SK-N-SH treated with all-trans-retinoic acid at 6 μM for 48 hours (cell line): ENCODE measurements around the gene TRPV4.

Experiments used
- ARNTL ChIP-seq: fragments of 450-650 bp; formaldehyde crosslinking; IDR thresholded peaks from 2 replicates; pipeline ENCODE4 v1.5.0; 2020; ENCODE audit warnings: low read depth, mild to moderate bottlenecking, moderate library complexity, borderline replicate concordance
- GLIS3 ChIP-seq: fragments of 250-450 bp; sonication (Bioruptor Pico); IDR thresholded peaks from 2 replicates; pipeline ENCODE4 v1.5.0; 2020; ENCODE audit warnings: mild to moderate bottlenecking, moderate library complexity
- ISL1 ChIP-seq: fragments of 250-450 bp; sonication (Bioruptor Pico); IDR thresholded peaks from 2 replicates; pipeline ENCODE4 v2.1.2; 2022; ENCODE audit warnings: mild to moderate bottlenecking, moderate library complexity
- RARB ChIP-seq: fragments of 250-450 bp; sonication (Bioruptor Pico); IDR thresholded peaks from 2 replicates; pipeline ENCODE4 v1.8.0; 2021; ENCODE audit warnings: mild to moderate bottlenecking, moderate library complexity
- TCF4 ChIP-seq: fragments of 250-450 bp; sonication (Bioruptor Pico); IDR thresholded peaks from 2 replicates; pipeline ENCODE4 v1.8.0; 2021; ENCODE audit warnings: mild to moderate bottlenecking, moderate library complexity, borderline replicate concordance
- ZFP3 ChIP-seq: fragments of 250-450 bp; sonication (Bioruptor Pico); IDR thresholded peaks from 2 replicates; pipeline ENCODE4 v1.5.0; 2020; ENCODE audit warnings: mild to moderate bottlenecking, moderate library complexity
- ZFP30 ChIP-seq: fragments of 450-650 bp; formaldehyde crosslinking; IDR thresholded peaks from 2 replicates; pipeline ENCODE4 v1.5.0; 2022; ENCODE audit warnings: mild to moderate bottlenecking, moderate library complexity
- ZNF565 ChIP-seq: fragments of 450-650 bp; formaldehyde crosslinking; conservative IDR thresholded peaks from 2 replicates; pipeline ENCODE4 v1.5.0; 2020; ENCODE audit warnings: low read depth, mild to moderate bottlenecking, moderate library complexity
- TF ChIP-seq, protein P1 (sequence below): fragments of 250-450 bp; sonication (Bioruptor Pico); IDR thresholded peaks from 2 replicates; pipeline ENCODE4 v1.8.0; 2020; ENCODE audit warnings: mild to moderate bottlenecking, moderate library complexity, borderline replicate concordance
- TF ChIP-seq, protein P2 (sequence below): fragments of 250-450 bp; sonication (Bioruptor Pico); IDR thresholded peaks from 2 replicates; pipeline ENCODE4 v1.5.1; 2020; ENCODE audit warnings: low read depth, mild to moderate bottlenecking, moderate library complexity

DNA sequence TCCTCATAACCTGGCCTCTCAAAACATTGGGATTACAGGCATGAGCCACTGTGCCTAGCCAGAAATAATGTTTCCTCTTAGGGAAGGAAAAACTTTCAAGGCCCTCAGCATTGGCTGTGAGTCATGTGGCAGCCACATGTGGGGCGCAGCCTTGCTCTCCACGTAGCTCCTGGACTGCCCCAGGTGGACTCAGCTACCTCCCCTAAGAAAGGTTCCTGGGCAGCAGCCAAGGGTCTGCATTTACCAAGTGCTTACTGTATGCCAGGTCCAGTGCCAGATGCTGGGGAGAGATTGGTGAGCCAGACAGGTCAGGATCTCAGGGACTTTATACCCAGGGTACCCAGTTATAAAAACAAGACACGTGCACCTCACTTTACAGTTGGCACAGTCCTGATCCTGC, 3.7 kb upstream of the TRPV4 start:
- TF ChIP-seq TCF4 (CRISPR knock-in tag) (no peak), ZFP3 (CRISPR knock-in tag) (no peak), ZNF565 (CRISPR knock-in tag) (no peak), RARB (CRISPR knock-in tag) (no peak), GLIS3 (CRISPR knock-in tag) (no peak), ZFP30 (CRISPR knock-in tag) (no peak), ARNTL (CRISPR knock-in tag) (no peak), ISL1 (CRISPR knock-in tag) (no peak)
- TF ChIP-seq, protein P1, sequence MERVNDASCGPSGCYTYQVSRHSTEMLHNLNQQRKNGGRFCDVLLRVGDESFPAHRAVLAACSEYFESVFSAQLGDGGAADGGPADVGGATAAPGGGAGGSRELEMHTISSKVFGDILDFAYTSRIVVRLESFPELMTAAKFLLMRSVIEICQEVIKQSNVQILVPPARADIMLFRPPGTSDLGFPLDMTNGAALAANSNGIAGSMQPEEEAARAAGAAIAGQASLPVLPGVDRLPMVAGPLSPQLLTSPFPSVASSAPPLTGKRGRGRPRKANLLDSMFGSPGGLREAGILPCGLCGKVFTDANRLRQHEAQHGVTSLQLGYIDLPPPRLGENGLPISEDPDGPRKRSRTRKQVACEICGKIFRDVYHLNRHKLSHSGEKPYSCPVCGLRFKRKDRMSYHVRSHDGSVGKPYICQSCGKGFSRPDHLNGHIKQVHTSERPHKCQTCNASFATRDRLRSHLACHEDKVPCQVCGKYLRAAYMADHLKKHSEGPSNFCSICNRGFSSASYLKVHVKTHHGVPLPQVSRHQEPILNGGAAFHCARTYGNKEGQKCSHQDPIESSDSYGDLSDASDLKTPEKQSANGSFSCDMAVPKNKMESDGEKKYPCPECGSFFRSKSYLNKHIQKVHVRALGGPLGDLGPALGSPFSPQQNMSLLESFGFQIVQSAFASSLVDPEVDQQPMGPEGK (CRISPR knock-in tag) = no peak
- TF ChIP-seq, protein P2, sequence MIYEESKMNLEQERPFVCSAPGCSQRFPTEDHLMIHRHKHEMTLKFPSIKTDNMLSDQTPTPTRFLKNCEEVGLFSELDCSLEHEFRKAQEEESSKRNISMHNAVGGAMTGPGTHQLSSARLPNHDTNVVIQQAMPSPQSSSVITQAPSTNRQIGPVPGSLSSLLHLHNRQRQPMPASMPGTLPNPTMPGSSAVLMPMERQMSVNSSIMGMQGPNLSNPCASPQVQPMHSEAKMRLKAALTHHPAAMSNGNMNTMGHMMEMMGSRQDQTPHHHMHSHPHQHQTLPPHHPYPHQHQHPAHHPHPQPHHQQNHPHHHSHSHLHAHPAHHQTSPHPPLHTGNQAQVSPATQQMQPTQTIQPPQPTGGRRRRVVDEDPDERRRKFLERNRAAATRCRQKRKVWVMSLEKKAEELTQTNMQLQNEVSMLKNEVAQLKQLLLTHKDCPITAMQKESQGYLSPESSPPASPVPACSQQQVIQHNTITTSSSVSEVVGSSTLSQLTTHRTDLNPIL = no peak
